Activated CD4-positive, alpha-beta T cell treated with anti-CD3 and anti-CD28 coated beads, Interleukin-2, amount 50 U/mL, for 48 hours (primary cell): ENCODE data around the gene CISTR.
A peak's percentile ranks its signal among the peaks of the same experiment; 100 is the strongest.

Experiments
- DNase-seq, 2 experiments: peaks; one replicate each; pipeline ENCODE4 v3.0.0-alpha.2; 2020

CISTR gene

DNA sequence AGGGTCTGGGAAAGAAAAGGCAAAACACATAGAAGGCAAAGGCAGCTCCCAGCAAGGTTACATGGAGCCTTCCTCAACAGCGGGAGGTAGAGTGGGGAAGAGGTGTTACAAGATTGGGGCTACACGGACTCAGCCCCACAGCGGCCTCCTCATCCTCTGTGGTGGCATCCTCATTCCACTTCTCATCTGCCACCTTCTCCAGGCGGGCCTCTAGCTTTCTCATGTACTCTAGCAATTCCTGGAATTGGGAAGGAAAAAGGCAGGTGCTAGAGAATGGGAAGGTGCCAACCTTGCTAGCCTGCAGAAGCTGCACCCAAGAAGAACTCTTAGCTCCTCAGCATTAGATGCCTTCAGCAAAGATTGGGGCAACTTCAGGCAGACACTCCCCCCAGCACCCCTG is 37.8 kb downstream of the CISTR start:
- no peak for DNase-seq

DNA sequence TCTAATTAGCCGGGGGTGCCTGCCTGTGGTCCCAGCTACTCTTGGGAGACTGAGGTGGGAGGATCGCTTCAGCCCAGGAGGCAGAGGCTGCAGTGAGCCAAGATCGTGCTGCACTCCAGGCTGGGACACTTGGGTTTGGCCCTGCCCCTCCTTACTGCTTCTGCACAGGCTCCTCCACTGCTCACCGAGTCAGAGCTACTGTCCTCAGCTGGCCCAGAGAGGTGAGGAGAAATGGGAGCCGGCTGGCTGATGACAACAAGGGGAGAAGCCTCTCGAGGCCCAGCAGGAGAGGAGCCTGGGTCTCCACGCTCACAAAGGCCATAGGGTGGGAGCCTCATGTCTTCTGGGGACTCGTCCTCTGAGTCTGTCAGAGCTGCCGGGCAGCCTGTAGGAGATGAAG is 38.3 kb downstream of the CISTR start:
- no peak for DNase-seq

DNA sequence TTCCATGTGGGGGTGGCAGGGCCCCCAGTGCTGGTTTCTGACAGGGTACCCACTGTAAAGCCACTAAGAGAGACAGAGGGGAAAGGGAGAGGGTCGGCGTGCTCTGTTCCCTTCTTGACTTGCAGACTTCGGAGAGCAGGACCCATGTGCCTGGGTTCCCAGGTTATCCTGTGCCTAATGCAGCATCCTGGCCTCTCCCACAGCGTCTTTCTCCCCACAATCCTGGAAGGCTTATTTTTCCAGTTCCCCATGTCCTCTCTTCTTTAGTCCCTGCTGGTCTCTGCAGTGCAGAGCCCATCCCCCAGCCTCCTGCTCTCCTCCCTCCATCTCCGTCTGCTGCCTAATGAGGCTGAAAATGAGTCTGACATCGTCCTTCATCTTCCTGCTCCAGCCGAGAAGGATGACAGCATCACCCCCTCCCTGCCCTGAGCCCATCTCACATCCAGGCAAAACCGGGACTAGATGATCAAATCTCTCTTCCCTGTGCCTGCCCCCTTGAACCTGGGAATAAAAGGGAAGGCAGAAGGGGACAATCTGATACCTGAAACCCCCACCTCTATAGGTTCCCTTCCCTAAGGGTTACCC is 39.6 kb downstream of the CISTR start:
- DNase-seq, result no peak

DNA sequence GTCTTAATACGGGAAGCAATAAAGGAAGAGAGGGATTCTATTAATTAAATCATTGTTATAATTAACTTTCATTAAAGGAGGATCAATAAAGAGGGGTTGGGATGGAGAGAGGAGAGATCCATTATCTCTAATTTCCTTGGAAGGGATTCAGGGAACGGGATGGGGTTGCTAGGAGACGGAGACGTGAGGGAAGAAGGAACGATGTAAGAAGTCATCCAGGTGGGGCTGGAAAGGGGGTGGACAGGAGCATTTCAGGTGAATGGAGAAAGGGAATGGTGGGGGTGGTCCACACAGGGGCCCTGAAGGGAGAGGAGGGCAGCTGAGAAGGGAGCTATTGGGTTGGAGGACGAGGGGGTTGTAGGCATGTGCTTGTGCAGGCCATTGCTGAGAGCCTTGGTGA is 41.7 kb downstream of the CISTR start:
- DNase-seq, result no peak

DNA sequence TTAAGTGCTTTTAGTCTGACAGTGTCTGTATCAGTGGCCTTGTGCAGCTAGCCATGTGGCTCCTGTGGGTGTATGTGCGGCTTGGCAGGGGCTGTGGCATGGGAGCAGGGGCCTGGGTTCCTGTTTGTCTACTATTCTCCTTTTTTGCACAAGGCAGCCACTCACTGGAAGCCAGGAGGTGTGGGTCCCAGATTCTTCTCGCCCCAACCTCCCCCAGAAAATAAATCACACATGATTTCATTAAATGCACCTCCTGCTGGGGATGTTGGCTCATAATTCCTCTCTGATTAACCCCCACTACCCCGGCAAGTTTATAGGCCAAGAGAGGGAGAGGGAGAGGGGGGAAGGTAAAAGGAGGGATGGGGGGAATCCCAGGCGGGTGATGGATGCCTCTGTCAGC is 42.1 kb downstream of the CISTR start:
- no peak for DNase-seq

DNA sequence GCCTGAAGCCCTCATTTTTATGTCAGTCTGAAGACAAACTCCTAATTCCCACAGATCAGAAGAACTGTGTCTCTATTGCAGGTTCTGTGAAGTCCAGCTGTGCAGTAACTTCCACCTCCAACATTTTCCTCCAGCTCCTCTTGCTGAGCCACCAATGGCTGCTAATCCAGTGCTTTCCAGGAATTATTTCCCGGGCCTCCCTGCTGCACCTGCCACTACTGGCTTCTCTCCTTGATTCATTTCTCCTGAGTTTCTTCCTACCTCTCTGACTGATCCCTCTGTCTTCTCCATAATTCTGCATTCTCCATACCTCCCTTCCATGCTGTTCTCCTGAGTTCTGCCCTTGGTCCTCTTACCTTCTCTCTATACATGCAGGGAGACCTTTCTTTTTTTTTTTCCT is 45.7 kb downstream of the CISTR start:
- DNase-seq, result no peak

DNA sequence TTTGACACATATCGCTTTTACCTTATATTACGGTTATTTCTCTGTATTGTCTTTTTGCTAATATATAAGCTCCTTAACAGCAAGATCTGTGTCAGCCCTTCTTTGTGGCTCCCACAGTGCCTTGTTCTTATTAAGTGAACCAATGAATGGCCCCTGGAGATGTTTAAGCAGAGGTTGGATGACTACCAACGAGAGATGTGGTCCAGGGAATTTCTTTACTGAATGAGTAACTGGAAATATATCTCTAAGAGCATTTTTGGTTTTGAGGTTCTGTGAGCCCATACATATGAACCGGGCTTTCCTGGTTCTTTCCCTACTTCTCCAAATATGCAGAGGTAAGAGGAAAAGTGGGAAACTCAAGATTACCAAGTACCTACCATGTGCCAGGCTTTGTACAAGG is 48.0 kb downstream of the CISTR start:
- no peak for DNase-seq

DNA sequence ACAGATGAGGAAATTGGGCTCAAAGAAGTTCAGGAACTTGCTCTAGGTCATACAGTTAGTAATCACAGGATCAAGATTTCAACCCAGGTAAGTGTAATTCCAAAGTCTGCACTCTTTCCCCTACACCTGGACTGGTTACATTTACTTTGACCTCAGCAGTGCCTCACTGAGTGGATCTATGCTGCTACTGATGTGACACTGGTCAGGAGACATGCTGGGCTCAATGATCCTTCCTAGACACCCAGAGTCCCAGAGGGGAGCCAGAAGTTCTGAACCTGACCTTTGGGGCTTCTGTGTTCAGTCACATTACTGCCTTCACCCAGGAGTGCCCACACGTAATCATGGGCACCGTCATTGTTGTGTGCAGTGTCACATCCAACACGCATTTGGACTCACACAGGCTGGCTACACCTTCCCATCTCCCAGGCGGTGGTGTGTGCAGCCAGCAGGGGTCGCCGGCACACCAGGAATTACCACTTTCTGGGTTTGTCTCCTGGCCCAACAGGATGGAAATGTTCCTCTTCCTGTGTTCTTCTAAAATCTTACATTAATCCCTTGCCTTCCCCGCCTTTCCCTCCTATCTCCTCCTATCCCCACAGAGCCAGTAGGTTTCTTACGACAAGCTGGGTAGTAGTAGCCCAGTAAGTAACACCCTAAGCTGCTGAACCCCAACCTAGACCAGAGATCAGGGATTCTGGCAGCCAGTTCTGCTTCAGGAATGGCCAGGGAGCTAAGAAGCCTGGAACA is 50.1 kb downstream of the CISTR start:
- peak; percentile 82 to 86 for DNase-seq

DNA sequence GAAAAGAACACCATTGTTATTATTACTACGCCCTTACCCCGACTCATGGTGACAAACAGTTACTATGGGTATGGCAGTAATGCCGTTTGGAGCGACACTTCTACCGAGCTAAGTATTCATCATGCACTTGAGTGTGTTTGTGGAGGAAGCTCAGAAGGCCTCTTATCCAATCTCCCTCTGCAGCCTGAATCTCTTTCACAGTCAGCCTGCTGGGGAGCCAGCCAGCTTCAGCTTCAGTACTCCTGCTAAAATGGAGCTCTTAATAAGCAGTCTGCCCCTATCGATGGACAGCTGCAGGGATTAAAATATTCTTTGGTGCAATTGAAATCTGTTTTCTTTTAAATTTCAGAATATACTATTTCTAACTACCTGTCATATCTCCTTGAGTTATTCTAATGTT is 51.2 kb downstream of the CISTR start:
- DNase-seq, result no peak

DNA sequence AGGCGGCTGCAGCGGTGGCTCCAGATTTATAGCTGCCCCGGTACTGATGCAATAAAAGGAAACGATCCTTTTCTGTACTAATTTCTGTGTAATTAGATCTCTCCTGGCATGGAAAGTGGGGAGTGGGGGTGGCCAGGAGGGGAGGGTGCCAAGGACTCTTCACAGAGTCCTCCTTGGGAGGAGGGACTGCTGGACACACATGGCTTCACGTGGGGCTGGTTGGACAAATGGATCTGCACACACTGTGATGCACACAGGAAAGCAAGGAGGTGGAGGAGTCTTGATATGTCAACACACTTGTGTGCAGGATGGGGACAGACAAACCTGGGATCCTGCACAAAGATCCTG is 52.1 kb downstream of the CISTR start:
- DNase-seq, result no peak

DNA sequence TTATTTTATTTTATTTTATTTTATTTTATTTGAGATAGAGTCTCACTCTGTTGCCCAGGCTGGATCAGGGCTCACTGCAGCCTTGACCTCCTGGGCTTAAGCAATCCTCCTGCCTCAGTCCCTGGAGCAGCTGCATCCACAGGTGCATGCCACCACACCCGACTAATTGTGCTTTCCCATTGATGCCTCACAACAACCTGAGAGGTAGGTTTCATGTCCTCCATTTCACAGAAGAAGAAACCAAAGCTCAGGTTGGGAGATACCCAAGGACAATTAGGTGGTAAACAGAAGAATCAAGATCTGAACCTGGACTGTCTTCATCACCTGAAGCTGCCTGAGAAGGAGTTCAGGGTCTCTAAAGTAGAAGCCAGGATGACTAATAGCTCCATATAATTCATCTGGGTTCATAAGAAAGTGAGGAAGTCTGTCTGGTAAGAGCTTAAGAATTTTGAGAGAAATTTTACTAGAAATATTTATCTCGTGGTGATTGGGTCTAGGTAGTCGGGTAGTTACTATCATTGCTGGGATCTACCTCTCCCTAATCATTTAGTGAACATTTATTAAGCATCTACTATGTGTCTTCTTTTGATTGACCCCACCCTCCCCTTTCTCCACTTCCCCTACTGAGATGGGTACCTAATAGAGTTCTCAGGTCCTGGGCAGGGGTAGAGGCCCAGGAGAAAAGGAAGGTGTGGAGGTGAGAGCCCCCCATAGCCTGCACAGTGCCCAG is 52.7 kb downstream of the CISTR start:
- no peak for DNase-seq

DNA sequence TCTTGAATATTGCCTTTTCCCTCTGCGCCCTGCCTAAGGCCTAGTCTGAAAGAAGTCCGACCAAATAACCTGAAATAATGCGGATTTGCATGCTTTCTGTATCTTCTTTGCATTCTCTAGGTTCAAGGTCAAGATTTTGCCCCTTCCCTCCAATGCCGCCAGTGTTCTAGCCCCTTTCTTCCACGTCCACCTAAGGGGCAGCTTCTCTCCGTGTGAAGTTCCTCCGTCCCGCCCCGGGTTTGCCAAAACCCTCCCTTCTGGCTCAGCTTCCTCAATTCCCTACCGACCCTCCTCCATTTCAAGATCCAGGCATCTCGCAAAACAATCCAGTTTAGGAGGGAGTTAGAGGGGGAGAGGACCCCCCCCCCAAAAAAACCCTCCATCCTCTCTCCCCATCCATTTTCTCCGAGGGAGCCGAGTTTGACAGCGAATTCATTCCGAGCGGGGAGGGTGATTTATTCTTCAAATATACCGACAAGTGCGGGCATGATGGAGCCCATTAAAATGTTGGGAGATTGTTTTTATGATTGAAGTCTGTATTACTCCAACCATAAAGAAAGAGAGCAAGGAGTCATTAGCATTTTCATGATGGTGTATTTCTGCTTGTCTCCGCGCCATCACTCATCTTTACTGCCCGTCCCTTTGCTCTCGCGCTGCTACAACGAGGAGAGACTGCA is 55.0 kb downstream of the CISTR start:
- DNase-seq, result no peak
